Measurements from ENCODE around the gene PAMR1. TPM values are rescaled to one million over a fixed set of nuclear protein-coding genes. Genes with fewer than 3 reads are reported as not detected.

Gene PAMR1
- total and polyA plus RNA-seq, 2 of the 8 experiments (the other 6 are each of a cell fraction or from before 2014, with no cell fraction given): 3.0 to 6.9 TPM

- POLR2A ChIA-PET (ENCODE audit: partially characterized antibody): interaction anchor here (1.5 kb wide), 1 partner anchor 30 kb away, joined by 3 read pairs; the partner anchor contains the start of gene PAMR1
- TF ChIP-seq RFX5 (IDR thresholded peaks at IDR 0.05; ENCODE audit: borderline replicate concordance, low read depth, low read length) (no peak), SRF (IDR thresholded peaks at IDR 0.05; ENCODE audit: low read depth, low read length) (no peak), KDM1A (IDR thresholded peaks at IDR 0.05; ENCODE audit: borderline replicate concordance, low read length) (no peak), RXRA (IDR thresholded peaks at IDR 0.05; ENCODE audit: insufficient read depth, low read depth, low read length) (no peak), EP300 (IDR thresholded peaks at IDR 0.05; ENCODE audit: borderline replicate concordance in 1 of 2, low read depth in 2 of 2, low read length in 2 of 2) (no peak), RBBP5 (IDR thresholded peaks at IDR 0.05; ENCODE audit: borderline replicate concordance, low read depth, low read length) (no peak), CREB1 (IDR thresholded peaks at IDR 0.05) (no peak), RNF2 (IDR thresholded peaks at IDR 0.05; ENCODE audit: borderline replicate concordance, low read depth, low read length, missing control alignments, poor library complexity, severe bottlenecking) (no peak), NRF1 (IDR thresholded peaks at IDR 0.05; ENCODE audit: low read depth, low read length) (no peak), JUND (IDR thresholded peaks at IDR 0.05; ENCODE audit: low read length) (no peak), TAF1 (IDR thresholded peaks at IDR 0.05; ENCODE audit: low read depth, low read length) (no peak), POLR2A (IDR thresholded peaks at IDR 0.05; ENCODE audit: control extremely low read depth in 1 of 2, low read depth in 2 of 2, low read length in 2 of 2) (no peak), CTBP2 (IDR thresholded peaks at IDR 0.05; ENCODE audit: borderline replicate concordance, insufficient read depth, insufficient read length, low read length) (no peak), TCF12 (IDR thresholded peaks at IDR 0.05; ENCODE audit: low read depth, low read length) (no peak), CHD1 (IDR thresholded peaks at IDR 0.05; ENCODE audit: low read depth, low read length) (no peak), KDM5A (IDR thresholded peaks at IDR 0.05; ENCODE audit: low read length) (no peak)
Observed at GRCh38 chr11:35555488-35555887, 30.1 kb upstream of the PAMR1 start.

More at GRCh38 chr11:35555488-35555887, 30.1 kb upstream of the PAMR1 start:
- no peak overlapping the region for H2AFZ ChIP-seq (ENCODE audit: low read length)
- H4K5ac ChIP-seq (ENCODE audit: insufficient read length, low read depth, low read length): no peak overlapping the region
- H3K4ac ChIP-seq (replicated peaks; ENCODE audit: insufficient read length, low read depth, low read length): no peak overlapping the region
- no peak overlapping the region for H2BK120ac ChIP-seq (replicated peaks; ENCODE audit: low read depth, low read length)
- H2BK12ac ChIP-seq (ENCODE audit: low read depth, low read length): no peak overlapping the region
- H2AK5ac ChIP-seq (ENCODE audit: low read depth, low read length): no peak overlapping the region
- H3K79me2 ChIP-seq (ENCODE audit: control insufficient read depth in 1 of 2, insufficient read depth in 2 of 2, low read length in 2 of 2): no peaks in the 10 kb centered on the region
- H4K91ac ChIP-seq (replicated peaks; ENCODE audit: insufficient read length, low read length): no peak overlapping the region
- H2BK5ac ChIP-seq (ENCODE audit: low read depth, low read length): no peak overlapping the region
- no peaks in the 10 kb centered on the region for H3K79me1 ChIP-seq (ENCODE audit: low read depth, low read length)
- CTCF ChIA-PET (ENCODE audit: partially characterized antibody): interaction anchor here (0.6 to 1.2 kb wide), 9 partner anchors 7 to 780 kb away, joined by 3 to 6 read pairs (median 3); partner anchors contain the start of gene PAMR1
- H3K56ac ChIP-seq (replicated peaks; ENCODE audit: insufficient read length, low read depth, low read length): no peak overlapping the region
- no peaks in the 10 kb centered on the region for H3K9me3 ChIP-seq (ENCODE audit: insufficient read depth in 2 of 2, low read depth in 1 of 2, low read length in 1 of 2)
- no peaks in the 10 kb centered on the region for H3K4me1 ChIP-seq (replicated peaks in 1 of 4; ENCODE audit: control insufficient read depth in 3 of 4, insufficient read depth in 4 of 4, low read length in 3 of 4)
- no peak overlapping the region for H2BK20ac ChIP-seq (ENCODE audit: low read length)
- H3K18ac ChIP-seq (ENCODE audit: extremely low read depth, low read length): no peak overlapping the region
- no peak overlapping the region for H3K23ac ChIP-seq (ENCODE audit: insufficient read length)
- no peak overlapping the region for H3K9ac ChIP-seq (replicated peaks in 1 of 4; ENCODE audit: extremely low read depth in 1 of 4, low read depth in 3 of 4, low read length in 3 of 4)
- FAIRE-seq (no peak), DNase-seq (ENCODE audit: low read depth in 1 of 2, low spot score in 2 of 2) (no peak)
- no peak overlapping the region for H3K14ac ChIP-seq (ENCODE audit: insufficient read length)
- no peaks in the 10 kb centered on the region for H3K36me3 ChIP-seq (ENCODE audit: control insufficient read depth in 2 of 4, insufficient read depth in 4 of 4, low read length in 3 of 4)
- no peaks in the 10 kb centered on the region for H4K20me1 ChIP-seq (replicated peaks in 1 of 2; ENCODE audit: control insufficient read depth in 1 of 2, insufficient read depth in 2 of 2, low read length in 2 of 2)
- no peak overlapping the region for H3K4me3 ChIP-seq (ENCODE audit: extremely low read depth in 1 of 4, insufficient read depth in 2 of 4, low read depth in 3 of 4, low read length in 4 of 4)
- no peak overlapping the region for H4K8ac ChIP-seq (ENCODE audit: extremely low read depth, insufficient read depth, low read length)
- H3K27me3 ChIP-seq (replicated peaks in 1 of 4; ENCODE audit: control insufficient read depth in 3 of 4, extremely low read depth in 1 of 4, insufficient read depth in 3 of 4, low read length in 3 of 4): no peaks in the 10 kb centered on the region
- H3K4me2 ChIP-seq (ENCODE audit: insufficient read depth in 1 of 2, low read depth in 2 of 2, low read length in 2 of 2): no peak overlapping the region
- no peaks in the 10 kb centered on the region for H3K23me2 ChIP-seq (ENCODE audit: low read depth, low read length)
- no peak overlapping the region for H3K27ac ChIP-seq (ENCODE audit: low read depth, low read length)
- no peak overlapping the region for H2BK15ac ChIP-seq (ENCODE audit: low read length)

All from H1 (cell line).